ENCODE results near the gene SLIT1.

- TF ChIP-seq POLR2AphosphoS5 (IDR thresholded peaks at IDR 0.05; ENCODE audit: borderline replicate concordance, low read depth, low read length) (no peak), EZH2 (IDR thresholded peaks at IDR 0.05) (no peak)
Observed at GRCh38 chr10:96995851-96996250, 189.9 kb downstream of the SLIT1 start.

Measured in SK-N-MC (cell line).